SH-SY5Y (cell line): ENCODE data around the gene MRPS15.

Experiments used
- GATA2 ChIP-seq: IDR thresholded peaks from 2 replicates; pipeline ENCODE4 v1.6.1; 2011; ENCODE audit warnings: mild to moderate bottlenecking, low read depth, low read length
- GATA3 ChIP-seq: IDR thresholded peaks from 2 replicates; pipeline ENCODE4 v1.6.1; 2011; ENCODE audit warnings: low read depth, mild to moderate bottlenecking, low read length, moderate library complexity

Gene MRPS15

GRCh38 chr1:36432616-36433015 lies 31.6 kb downstream of the MRPS15 start:
- TF ChIP-seq GATA3, result no peak
- no peak for TF ChIP-seq GATA2

DNA sequence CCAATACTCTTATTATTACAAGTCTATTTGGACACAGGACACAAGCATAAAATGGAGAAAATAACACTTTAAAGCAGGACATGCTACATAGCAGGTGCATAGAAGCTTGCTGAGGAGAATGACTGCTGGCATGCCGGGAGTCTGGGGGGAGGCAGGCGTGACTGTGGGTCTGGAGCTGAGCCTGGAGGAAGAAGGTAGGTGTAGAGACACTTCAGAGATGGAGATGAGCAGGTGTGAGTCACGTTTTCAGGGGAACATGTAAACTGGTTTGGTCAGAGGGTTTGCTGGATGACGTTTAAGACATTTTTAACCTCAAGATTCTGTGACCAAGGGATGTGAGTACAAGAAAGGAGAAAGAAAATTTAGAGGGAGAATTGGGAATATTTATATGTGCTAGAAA lies 38.4 kb downstream of the MRPS15 start:
- TF ChIP-seq GATA3 (no peak), GATA2 (no peak)

DNA sequence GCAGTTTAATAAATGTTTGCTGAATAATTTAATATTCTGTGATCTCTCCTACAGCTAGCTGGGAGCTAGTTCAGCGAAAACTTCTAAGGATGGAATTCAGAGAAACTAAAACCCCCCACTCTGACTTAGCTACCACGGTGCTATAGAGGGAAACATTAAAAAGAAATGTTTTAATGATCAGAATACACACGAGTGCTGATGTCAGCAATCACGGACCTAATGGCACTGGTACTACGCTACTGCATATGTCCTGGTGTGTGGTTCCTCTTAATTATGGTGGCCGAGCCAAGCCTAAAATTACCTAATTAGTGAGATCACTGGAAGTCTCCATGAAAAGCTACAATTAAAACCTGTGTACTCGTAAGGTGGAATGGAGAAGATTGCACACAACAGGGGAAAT lies 42.5 kb downstream of the MRPS15 start:
- TF ChIP-seq GATA3 (no peak), GATA2 (no peak)

GRCh38 chr1:36420836-36421317 lies 43.3 kb downstream of the MRPS15 start:
- TF ChIP-seq GATA3 (no peak), GATA2 (no peak)

DNA sequence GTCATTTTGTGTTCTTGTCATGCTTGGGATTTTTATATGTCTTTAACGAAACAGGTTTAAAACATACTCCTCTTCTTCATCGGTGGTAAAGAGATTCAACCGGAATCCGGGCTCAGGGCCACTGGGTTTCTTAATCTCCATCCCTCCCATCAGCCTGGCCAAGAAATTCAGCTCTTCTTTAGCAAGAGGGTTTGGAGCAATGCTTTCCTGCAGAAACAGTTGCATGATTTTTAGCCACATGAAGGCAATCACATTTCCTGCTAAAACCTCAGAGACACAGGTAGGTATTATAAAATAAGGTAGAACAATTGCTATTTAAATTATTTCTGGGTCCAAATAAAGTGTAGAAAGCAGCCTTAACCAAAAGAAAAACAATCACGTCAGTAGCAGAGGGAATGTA lies 43.8 kb downstream of the MRPS15 start:
- no peak for TF ChIP-seq GATA3
- no peak for TF ChIP-seq GATA2

GRCh38 chr1:36419569-36419968 lies 44.6 kb downstream of the MRPS15 start:
- no peak for TF ChIP-seq GATA3
- no peak for TF ChIP-seq GATA2

DNA sequence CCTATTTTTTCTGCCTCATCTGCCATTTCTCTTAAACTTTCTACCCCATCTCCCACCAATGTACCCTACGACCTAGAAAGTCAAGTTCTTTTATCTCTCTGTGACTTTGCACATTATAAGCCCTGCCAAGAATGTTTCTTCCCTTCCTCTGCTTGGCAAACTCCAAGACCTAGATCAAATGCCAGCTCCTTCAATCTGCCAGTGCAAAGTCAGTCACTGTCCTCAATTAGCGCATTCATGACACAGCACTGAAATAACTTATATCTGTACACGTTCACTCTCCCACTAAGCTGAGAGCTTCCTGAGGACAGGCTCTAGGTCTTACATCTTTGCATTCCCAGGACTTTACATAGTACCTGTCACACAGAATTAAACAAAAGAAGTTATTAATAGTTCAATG lies 45.0 kb downstream of the MRPS15 start:
- TF ChIP-seq GATA3 (no peak), GATA2 (no peak)

- TF ChIP-seq GATA3, result no peak
- no peak for TF ChIP-seq GATA2
Observed at GRCh38 chr1:36417931-36418330, 46.3 kb downstream of the MRPS15 start.

GRCh38 chr1:36415661-36416326 lies 48.4 kb downstream of the MRPS15 start:
- TF ChIP-seq GATA2 (no peak), GATA3 (no peak)

GRCh38 chr1:36414384-36414783 lies 49.8 kb downstream of the MRPS15 start:
- TF ChIP-seq GATA2, result no peak
- no peak for TF ChIP-seq GATA3

DNA sequence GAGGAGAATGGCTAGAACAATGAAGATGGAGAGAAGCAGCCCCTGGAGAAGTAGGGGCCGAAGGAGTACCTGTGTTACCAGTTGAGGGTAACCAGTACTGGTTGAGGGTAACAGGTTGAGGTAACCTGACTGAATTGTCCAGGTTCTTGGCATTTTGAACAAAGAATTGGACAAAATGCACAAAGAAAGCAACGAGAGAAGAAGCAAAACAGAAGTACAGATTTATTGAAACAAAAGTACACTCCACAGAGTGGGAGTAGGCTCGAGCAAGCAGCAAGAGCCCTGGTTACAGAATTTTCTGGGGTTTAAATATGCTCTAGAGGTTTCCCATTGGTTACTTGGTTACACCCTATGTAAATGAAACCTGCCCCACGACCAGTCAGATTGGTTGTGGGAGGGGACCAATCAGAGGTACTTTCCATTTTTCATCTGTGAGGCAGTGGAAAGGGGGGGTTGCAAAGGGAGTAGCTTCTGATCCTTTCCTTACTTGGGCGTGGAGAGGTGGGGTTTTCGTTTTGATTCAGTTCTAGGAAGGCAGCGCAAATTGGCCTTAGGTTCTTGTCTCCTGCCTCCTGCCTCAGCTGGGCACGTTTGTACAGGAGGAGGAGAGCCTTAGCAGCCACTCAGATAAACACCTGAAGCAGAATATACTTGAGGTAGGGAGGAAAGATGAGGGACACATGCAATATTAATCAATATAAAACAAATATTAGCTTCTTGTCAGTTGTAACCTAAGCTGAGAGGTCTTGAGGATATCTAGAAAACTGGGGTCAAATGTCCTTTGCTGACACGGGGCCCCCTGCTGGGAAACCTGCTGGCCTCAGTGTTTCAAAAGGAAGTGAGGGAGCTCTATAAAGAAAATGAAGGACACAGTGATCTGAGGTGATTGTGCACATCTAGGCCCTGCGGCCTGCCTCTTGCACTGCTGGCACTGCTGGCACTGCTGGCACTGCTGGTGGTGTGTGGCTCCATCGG lies 52.2 kb downstream of the MRPS15 start:
- no peak for TF ChIP-seq GATA3

- TF ChIP-seq GATA3 (peak; percentile 87), GATA2 (peak; percentile 94)
Observed at GRCh38 chr1:36408479-36408878, 55.7 kb downstream of the MRPS15 start.

DNA sequence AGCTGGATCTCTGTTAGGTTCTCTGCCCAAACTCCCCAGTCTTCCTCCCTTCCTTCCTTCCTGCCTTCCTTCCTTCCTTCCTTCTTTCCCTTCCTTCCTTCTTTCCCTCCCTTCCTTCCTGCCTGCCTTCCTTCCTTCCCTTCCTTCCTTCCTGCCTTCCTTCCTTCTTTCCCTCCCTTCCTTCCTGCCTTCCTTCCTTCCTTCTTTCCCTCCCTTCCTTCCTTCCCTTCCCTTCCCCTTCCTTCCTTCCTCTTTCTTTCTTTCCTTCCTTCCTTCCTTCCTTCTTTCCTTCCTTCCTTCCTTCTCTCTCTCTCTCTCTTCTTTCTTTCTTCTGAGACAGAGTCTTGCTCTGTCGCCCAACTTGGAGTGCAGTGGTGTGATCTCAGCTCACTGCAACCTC lies 57.7 kb downstream of the MRPS15 start:
- no peak for TF ChIP-seq GATA2
- no peak for TF ChIP-seq GATA3
